Liver (tissue), 9 donors: ENCODE data around the gene RFPL4AL1. TPM values are rescaled to one million over a fixed set of nuclear protein-coding genes. Genes with fewer than 3 reads are reported as not detected.

Source experiments
- DNase-seq: peaks from one replicate; pipeline ENCODE4 v3.0.0-alpha.2; 2017; ENCODE audit warnings: low spot score
- H3K27ac ChIP-seq, 2 donors: one replicate each; pipeline ENCODE4 v1.7.0; 2013; ENCODE audit warnings: inconsistent platforms in 2 of 2, low read length in 2 of 2, control low read depth in 1 of 2, low read depth in 1 of 2, mild to moderate bottlenecking in 1 of 2
- H3K27me3 ChIP-seq, 4 donors: one replicate each; pipeline versions ENCODE4 v1.6.1 to v1.7.0; 2013; ENCODE audit warnings: low read length in 3 of 4, inconsistent platforms in 1 of 4, mild to moderate bottlenecking in 1 of 4, moderate library complexity in 1 of 4; ENCODE audit not compliant: control insufficient read depth in 4 of 4, insufficient read depth in 4 of 4
- H3K36me3 ChIP-seq, 4 donors: one replicate each; pipeline versions ENCODE4 v1.6.1 to v1.7.0; 2013; ENCODE audit warnings: low read length in 3 of 4, mild to moderate bottlenecking in 3 of 4, low read depth in 1 of 4, moderate library complexity in 1 of 4; ENCODE audit not compliant: control insufficient read depth in 4 of 4, insufficient read depth in 3 of 4
- H3K4me1 ChIP-seq, 4 donors: one replicate each; pipeline versions ENCODE4 v1.6.1 to v1.7.0; 2013; ENCODE audit warnings: low read length in 3 of 4, mild to moderate bottlenecking in 3 of 4, moderate library complexity in 1 of 4; ENCODE audit not compliant: control insufficient read depth in 4 of 4, insufficient read depth in 4 of 4
- H3K4me3 ChIP-seq, 3 donors: one replicate each; pipeline versions ENCODE4 v1.6.1 to v1.7.0; 2013; ENCODE audit warnings: low read length in 3 of 3, control low read depth in 1 of 3, low read depth in 1 of 3, mild to moderate bottlenecking in 1 of 3
- H3K9ac ChIP-seq, 2 donors: one replicate each; pipeline ENCODE4 v1.7.0; 2013; ENCODE audit warnings: low read length in 2 of 2, mild to moderate bottlenecking in 2 of 2, moderate library complexity in 2 of 2, control low read depth in 1 of 2, low read depth in 1 of 2
- H3K9me3 ChIP-seq, 4 donors: one replicate each; pipeline versions ENCODE4 v1.6.1 to v1.7.0; 2013; ENCODE audit warnings: low read length in 3 of 4; ENCODE audit not compliant: control insufficient read depth in 4 of 4
- CTCF ChIP-seq: fragments of 150-350 bp; IDR thresholded peaks from 2 replicates; pipeline ENCODE4 v1.5.1; 2017; ENCODE audit warnings: improper control_type of control experiment, low read depth, low read length; ENCODE audit not compliant: missing input control
- EGR1 ChIP-seq, 2 donors: IDR thresholded peaks; 2 replicates each; pipeline ENCODE4 v1.6.1; 2016 to 2018; ENCODE audit warnings: antibody characterized with exemption in 2 of 2, low read depth in 2 of 2
- FOXA1 ChIP-seq: IDR thresholded peaks from 2 replicates; pipeline ENCODE4 v1.6.1; 2016; ENCODE audit warnings: antibody characterized with exemption
- FOXA2 ChIP-seq: IDR thresholded peaks from 2 replicates; pipeline ENCODE4 v1.6.1; 2016; ENCODE audit warnings: antibody characterized with exemption
- GABPA ChIP-seq, 2 donors: IDR thresholded peaks in 1 of 2; conservative IDR thresholded peaks in 1 of 2; 2 replicates each; pipeline ENCODE4 v1.6.1; 2016; ENCODE audit warnings: antibody characterized with exemption in 2 of 2, mild to moderate bottlenecking in 1 of 2, moderate library complexity in 1 of 2
- HNF4A ChIP-seq, 2 donors: conservative IDR thresholded peaks; 2 replicates each; pipeline ENCODE4 v1.6.1; 2016; ENCODE audit warnings: antibody characterized with exemption in 2 of 2, mild to moderate bottlenecking in 2 of 2
- JUND ChIP-seq, 2 donors: IDR thresholded peaks; 2 replicates each; pipeline ENCODE4 v1.6.1; 2016; ENCODE audit warnings: antibody characterized with exemption in 2 of 2
- RAD21 ChIP-seq, 2 donors: IDR thresholded peaks; 2 replicates each; pipeline ENCODE4 v1.6.1; 2016; ENCODE audit warnings: antibody characterized with exemption in 2 of 2, mild to moderate bottlenecking in 2 of 2
- SP1 ChIP-seq: IDR thresholded peaks from 2 replicates; pipeline ENCODE4 v1.6.1; 2018; ENCODE audit warnings: antibody characterized with exemption, mild to moderate bottlenecking
- TAF1 ChIP-seq: conservative IDR thresholded peaks from 2 replicates; pipeline ENCODE4 v1.6.1; 2016; ENCODE audit warnings: antibody characterized with exemption, mild to moderate bottlenecking
- YY1 ChIP-seq: IDR thresholded peaks from 2 replicates; pipeline ENCODE4 v1.6.1; 2016; ENCODE audit warnings: antibody characterized with exemption, mild to moderate bottlenecking
- ZBTB33 ChIP-seq: IDR thresholded peaks from 2 replicates; pipeline ENCODE4 v1.6.1; 2016; ENCODE audit warnings: antibody characterized with exemption
- WGBS: extraction: QIAGEN DNeasy Blood & Tissue Kit; methylation state at CpG from one replicate; pipeline ENCODE4 v1.1.7; 2013; 5-methylcytosine and 5-hydroxymethylcytosine counted together
- polyA plus RNA-seq, 2 donors: library from polyadenylated mRNA; stranded (reverse) in 1 of 2; unstranded in 1 of 2; fragments of 200-250 nt in 1 of 2; fragments of >200 nt in 1 of 2; fragmentation: Nextera tagmentation in 1 of 2; extraction: Ambion mirVana in 1 of 2; gene quantifications; one replicate each; pipeline versions ENCODE4 v1.2.1 to v1.2.3, GENCODE V29; 2013 to 2015
- total RNA-seq, 2 donors: library from RNA; depleted of rRNA; stranded (reverse); fragments of >200 nt; gene quantifications; one replicate each; pipeline ENCODE4 v1.2.3, GENCODE V29; 2014
- TF ChIP-seq, protein P1 (sequence below): IDR thresholded peaks from 2 replicates; pipeline ENCODE4 v1.6.1; 2016; ENCODE audit warnings: antibody characterized with exemption, mild to moderate bottlenecking
- TF ChIP-seq, protein P2 (sequence below): IDR thresholded peaks from 2 replicates; pipeline ENCODE4 v1.6.1; 2016; ENCODE audit warnings: antibody characterized with exemption
- donor health status: healthy.
- donor health status: healthy.
- donor health status: healthy.
- donor health status: healthy.
- donor health status: healthy.

Gene RFPL4AL1
- total and polyA plus RNA-seq, 4 donors = 0.13 to 0.33 TPM; not detected in 2

DNA sequence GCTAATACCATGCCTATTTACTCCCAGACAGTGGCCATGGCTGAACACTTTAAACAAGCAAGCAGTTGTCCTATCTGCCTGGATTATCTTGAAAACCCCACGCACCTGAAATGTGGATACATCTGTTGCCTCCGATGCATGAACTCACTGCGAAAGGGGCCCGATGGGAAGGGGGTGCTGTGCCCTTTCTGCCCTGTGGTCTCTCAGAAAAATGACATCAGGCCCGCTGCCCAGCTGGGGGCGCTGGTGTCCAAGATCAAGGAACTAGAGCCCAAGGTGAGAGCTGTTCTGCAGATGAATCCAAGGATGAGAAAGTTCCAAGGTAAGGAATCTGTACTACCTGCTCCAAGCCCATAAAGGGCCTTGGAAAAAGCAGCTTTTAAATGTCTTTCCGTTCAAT lies 8.6 kb downstream of the RFPL4AL1 start:
- Histone ChIP-seq H3K27ac (no peak overlapping the region), H3K9me3 (no peaks in the 10 kb centered on the region), H3K27me3 (peaks cover 0 to 4% (median 0%) of the 10 kb centered on the region in 4 donors), H3K4me3 (no peak overlapping the region), H3K9ac (no peak overlapping the region), H3K4me1 (no peaks in the 10 kb centered on the region), H3K36me3 (no peaks in the 10 kb centered on the region)
- WGBS = 32% methylated on average over 7 of the region's 7 CpGs
- DNase-seq = no peak
- TF ChIP-seq TAF1 (no peak), HNF4A (conservative IDR thresholded peaks at IDR 0.05) (no peak), RAD21 (IDR thresholded peaks at IDR 0.05) (peak in 1 of 2 donors; percentile 43)
- TF ChIP-seq, protein P1, sequence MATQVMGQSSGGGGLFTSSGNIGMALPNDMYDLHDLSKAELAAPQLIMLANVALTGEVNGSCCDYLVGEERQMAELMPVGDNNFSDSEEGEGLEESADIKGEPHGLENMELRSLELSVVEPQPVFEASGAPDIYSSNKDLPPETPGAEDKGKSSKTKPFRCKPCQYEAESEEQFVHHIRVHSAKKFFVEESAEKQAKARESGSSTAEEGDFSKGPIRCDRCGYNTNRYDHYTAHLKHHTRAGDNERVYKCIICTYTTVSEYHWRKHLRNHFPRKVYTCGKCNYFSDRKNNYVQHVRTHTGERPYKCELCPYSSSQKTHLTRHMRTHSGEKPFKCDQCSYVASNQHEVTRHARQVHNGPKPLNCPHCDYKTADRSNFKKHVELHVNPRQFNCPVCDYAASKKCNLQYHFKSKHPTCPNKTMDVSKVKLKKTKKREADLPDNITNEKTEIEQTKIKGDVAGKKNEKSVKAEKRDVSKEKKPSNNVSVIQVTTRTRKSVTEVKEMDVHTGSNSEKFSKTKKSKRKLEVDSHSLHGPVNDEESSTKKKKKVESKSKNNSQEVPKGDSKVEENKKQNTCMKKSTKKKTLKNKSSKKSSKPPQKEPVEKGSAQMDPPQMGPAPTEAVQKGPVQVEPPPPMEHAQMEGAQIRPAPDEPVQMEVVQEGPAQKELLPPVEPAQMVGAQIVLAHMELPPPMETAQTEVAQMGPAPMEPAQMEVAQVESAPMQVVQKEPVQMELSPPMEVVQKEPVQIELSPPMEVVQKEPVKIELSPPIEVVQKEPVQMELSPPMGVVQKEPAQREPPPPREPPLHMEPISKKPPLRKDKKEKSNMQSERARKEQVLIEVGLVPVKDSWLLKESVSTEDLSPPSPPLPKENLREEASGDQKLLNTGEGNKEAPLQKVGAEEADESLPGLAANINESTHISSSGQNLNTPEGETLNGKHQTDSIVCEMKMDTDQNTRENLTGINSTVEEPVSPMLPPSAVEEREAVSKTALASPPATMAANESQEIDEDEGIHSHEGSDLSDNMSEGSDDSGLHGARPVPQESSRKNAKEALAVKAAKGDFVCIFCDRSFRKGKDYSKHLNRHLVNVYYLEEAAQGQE = no peak

- WGBS = 79% methylated on average over 16 of the region's 16 CpGs
- no peaks in the 10 kb centered on the region for H3K36me3 ChIP-seq
- no peak overlapping the region for H3K27ac ChIP-seq
- DNase-seq = no peak
- H3K9ac ChIP-seq = no peak overlapping the region
- peaks cover 0 to 4% (median 0%) of the 10 kb centered on the region in 4 donors for H3K27me3 ChIP-seq
- no peaks in the 10 kb centered on the region for H3K4me1 ChIP-seq
- no peak for TF ChIP-seq EGR1 (IDR thresholded peaks at IDR 0.05; ENCODE audit: low read depth in 2 of 2)
- TF ChIP-seq, protein P1 = no peak
- no peak for TF ChIP-seq FOXA1
- TF ChIP-seq TAF1 = no peak
- TF ChIP-seq SP1 = no peak
- TF ChIP-seq CTCF = no peak
- TF ChIP-seq JUND (IDR thresholded peaks at IDR 0.05) = no peak
- no peak for TF ChIP-seq FOXA2
- TF ChIP-seq GABPA (IDR thresholded peaks at IDR 0.05 in 1 of 2, conservative IDR thresholded peaks at IDR 0.05 in 1 of 2) = no peak
- TF ChIP-seq HNF4A (conservative IDR thresholded peaks at IDR 0.05) = no peak
- no peak for TF ChIP-seq ZBTB33
- TF ChIP-seq YY1 = no peak
- TF ChIP-seq, protein P2, sequence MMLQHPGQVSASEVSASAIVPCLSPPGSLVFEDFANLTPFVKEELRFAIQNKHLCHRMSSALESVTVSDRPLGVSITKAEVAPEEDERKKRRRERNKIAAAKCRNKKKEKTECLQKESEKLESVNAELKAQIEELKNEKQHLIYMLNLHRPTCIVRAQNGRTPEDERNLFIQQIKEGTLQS = no peak
- no peak overlapping the region for H3K4me3 ChIP-seq
- H3K9me3 ChIP-seq = no peaks in the 10 kb centered on the region
Measured at GRCh38 chr19:55778331-55778730, 9.4 kb downstream of the RFPL4AL1 start.
